Cerebellar cortex (tissue), 1 donor: Measurements from ENCODE around the gene CTF1.
A peak's percentile ranks its signal among the peaks of the same experiment; 100 is the strongest.

Experiments
- DNase-seq: peaks from one replicate; pipeline ENCODE4 v3.0.0-alpha.2; 2015; ENCODE audit warnings: low spot score

Gene CTF1

GRCh38 chr16:30910427-30911029 lies 14.1 kb downstream of the CTF1 start:
- no peak for DNase-seq

GRCh38 chr16:30912794-30913412 lies 16.5 kb downstream of the CTF1 start:
- DNase-seq: no peak

GRCh38 chr16:30914830-30915229 lies 18.4 kb downstream of the CTF1 start:
- DNase-seq: no peak

DNA sequence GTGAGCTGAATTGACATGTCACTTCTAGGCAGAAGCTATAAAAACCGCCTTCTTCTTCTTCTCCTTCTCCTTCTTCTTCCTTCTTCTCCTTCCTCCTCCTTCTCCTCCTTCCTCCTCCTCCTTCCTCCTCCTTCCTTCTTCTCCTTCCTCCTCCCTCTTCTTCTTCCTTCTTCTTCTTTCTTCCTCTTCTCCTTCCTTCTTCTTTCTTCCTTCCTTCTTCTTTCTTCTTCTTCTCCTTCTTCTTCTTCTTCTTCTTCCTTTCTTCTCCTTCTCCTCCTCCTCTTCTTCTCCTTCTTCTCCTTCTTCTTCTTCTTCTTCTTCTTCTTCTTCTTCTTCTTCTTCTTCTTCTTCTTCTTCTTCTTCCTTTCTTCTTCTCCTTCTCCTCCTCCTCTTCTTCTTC lies 22.2 kb downstream of the CTF1 start:
- no peak for DNase-seq

DNA sequence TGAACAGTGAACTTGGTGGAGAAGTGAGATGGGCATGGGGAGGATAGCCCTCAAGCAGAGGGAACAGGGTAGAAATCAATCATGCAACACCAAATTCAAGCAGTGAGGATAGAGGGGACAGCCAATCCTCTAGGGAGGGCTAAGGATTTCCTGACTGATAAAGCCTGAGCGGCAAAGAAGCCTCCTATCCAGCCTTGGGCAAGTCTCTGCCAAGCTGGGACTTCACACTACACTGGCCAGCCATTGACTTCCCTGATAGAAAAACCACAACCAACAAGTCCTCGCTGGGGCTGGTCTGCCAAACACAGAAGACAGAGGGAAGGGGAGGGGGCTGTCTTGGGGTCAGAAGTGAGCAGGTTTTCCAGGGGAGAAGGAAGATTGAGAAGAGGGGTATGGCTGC lies 24.5 kb downstream of the CTF1 start:
- no peak for DNase-seq

DNA sequence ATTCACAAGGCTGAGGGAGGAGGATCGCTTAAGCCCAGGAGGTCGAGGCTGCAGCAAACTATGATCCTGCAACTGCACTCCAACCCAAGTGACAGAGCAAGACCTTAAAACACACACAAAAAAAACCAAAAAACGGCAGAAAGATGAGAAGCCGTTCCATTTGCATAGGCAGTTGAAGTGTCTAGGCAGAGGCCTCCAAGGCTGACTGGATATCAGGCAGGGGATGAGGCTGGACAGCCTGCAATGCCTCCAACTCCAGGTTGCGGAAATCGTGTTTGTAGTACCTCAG lies 25.0 kb downstream of the CTF1 start:
- no peak for DNase-seq

DNA sequence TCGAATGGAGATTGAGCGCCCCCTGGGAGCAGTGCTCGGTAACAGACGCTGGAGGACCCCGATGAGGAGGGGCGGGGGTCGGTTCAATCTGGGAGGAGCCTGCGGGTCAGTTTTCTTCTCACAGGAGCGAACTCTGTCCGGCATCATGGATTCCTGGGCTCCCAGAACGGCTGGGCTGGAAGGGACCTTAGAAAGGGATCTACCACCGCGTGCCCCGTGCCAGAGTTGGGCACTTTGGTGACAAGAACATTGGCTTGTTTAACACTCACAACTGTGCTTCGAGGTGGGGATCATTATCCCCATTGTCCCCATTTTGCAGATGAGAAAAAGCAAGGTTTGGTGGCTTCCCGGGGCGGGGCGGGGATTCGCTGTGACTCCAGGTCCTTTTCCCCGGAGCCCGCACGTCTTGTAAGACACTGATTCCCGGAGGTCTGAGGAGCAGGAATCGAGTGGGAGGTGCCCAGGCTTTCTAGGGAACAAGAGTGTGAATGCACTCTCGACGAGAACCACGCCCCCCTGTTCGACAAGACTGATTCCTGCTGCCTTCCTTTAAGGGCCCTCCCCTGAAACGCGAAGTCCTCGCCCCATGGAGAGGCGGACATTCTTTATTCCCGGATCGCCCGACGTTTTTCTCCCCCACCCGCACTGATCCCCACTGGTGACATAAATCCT lies 25.5 kb downstream of the CTF1 start:
- DNase-seq: peak; percentile 86

DNA sequence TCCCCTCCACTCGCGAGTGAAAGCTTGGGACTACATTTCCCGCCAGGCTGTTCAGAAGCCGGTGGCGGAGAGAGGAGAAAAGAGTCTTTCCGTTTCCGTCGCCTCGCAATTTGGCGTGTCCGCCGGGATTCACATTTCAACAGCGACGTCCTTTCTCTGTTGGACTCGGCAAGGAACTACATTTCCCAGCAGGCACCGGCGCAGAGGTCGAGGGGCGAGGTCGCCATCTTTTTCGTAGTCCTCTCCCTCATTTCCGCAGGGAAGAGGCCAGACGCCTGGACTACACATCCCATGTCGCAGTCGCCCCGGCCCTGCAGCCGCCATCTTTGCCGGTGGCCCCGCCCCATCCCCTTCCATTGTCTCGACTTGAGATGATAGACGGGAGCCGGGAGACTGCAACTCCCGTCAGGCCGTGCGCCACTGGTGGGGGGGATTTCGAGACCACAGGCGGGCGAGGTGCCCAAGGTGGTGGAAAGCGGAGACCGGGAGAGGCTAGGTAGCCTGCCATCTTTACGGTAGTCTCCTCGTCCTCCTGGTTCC lies 26.1 kb downstream of the CTF1 start:
- DNase-seq: peak; percentile 100

GRCh38 chr16:30922960-30923535 lies 26.6 kb downstream of the CTF1 start:
- DNase-seq: peak; percentile 100

DNA sequence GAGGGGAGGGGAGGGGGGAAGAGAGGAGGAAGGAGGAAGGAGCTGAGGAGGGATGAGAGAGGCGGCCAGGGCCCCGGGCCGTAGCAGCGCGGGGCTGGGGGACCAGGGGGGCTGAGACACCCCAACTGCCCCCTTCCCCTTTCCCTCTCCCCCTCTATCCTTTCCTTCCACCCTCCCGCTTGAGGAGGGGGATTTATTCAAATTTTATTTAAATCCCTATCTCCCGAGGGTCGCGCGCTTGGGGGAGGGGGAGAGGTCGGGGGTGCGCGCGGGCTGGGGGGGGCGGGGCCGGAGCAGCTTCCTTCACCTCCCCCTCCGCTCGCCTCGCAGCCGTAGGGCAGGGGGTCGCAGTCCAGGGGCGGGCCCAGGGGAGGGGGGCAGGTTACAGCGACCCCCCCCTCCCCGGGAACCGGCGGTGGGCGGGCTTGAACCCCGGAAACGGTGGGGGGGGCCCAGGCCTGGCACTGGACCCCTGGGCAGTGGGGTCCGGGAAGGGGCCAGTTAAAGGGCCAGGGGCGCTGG lies 27.2 kb downstream of the CTF1 start, which contains the start of gene FBXL19:
TSS of gene FBXL19 (plus strand) at position 19 of the 522 bp plus-strand sequence. CDS start 2,183 bp downstream, outside the sequence.
- no peak for DNase-seq

DNA sequence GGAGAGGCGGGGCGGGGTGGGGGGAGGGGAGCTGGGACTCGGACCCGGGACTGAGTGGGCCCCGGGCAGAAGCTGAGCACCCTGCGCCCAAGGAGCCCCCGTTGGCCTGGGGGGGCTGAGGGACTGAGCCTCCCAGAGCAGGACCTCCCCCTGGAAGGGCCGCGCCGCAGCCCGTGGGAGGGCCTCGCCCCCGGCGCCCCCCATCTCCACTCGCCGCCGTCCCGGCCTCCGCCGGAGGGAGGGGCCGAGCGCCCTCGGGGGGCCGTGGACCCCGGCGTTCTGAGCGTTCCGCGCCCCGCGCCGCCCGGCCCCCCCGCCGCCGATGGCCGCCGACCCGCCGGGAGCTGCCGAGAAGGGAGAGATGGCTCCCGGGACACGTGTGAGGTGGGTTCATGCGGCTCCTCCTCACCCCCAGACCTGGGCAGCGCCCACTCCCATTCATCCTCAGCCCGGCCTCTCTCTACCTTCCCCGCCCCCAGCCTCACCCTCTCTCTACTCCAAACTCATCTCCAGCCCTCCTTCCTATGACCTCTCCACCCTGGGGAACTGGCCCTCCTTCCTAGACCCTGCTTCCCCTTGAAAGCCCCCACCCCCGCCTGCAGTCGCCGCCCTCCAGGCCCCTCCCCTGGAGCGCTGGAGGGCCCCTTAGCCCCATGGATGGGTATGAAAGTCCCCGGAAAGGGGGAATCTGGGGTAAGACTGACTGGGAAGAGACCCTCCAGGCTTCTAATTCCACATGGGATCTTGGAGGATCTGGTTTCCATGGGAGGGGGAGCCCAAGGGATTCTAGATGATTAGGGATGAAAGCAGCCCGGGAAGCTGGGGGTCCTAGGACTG lies 27.9 kb downstream of the CTF1 start:
- no peak for DNase-seq

- DNase-seq: no peak
Observed at GRCh38 chr16:30924913-30925631, 28.7 kb downstream of the CTF1 start.

DNA sequence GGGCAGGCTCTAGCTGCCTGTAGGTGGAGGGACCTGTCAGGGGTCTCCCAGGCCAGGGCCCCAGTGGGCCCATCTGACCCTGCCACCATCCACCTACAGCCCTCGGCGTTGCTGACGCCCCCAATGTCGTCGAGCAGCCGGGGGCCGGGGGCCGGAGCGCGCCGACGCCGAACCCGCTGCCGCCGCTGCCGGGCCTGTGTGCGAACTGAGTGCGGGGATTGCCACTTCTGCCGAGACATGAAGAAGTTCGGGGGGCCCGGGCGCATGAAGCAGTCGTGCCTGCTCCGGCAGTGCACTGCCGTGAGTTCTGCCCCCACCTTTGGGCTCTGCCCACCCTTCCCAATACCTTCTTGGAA lies 29.2 kb downstream of the CTF1 start:
- no peak for DNase-seq

- DNase-seq: no peak
Observed at GRCh38 chr16:30925995-30926811, 29.8 kb downstream of the CTF1 start.

- DNase-seq: no peak
Observed at GRCh38 chr16:30926937-30927788, 30.7 kb downstream of the CTF1 start.

DNA sequence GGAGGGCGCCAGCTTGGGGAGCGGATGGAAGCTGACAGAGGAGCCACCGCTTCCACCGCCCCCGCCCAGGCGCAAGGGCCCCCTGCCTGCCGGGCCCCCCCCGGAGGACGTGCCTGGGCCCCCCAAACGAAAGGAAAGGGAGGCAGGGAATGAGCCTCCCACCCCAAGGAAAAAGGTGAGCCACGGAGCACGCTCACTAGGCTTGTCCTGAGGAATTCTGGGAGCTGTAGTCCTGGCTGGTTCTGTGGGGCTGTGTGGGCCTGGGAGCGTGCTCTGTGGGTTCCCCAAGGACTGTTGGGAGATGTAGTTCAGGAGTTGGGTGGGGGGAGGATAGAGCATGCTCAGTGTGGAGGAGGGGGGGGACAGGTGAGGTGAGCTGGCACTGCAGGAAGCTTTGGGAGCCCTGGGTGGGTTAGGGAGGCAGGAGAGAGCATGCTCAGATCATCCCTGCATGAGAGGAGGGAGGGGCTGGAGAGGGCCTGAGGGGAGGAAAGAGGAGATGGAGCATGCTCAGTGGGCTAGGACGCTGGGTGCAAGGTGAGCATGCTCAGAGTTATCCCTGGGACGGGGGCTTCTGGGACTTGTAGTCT lies 31.5 kb downstream of the CTF1 start:
- DNase-seq: peak; percentile 96

- DNase-seq: no peak
Observed at GRCh38 chr16:30928390-30928789, 32.0 kb downstream of the CTF1 start.

- no peak for DNase-seq
Observed at GRCh38 chr16:30929167-30929566, 32.8 kb downstream of the CTF1 start.

GRCh38 chr16:30930160-30930571 lies 33.8 kb downstream of the CTF1 start:
- DNase-seq: no peak
